ENCODE data around the gene MROH9.

The MROH9 gene

GRCh38 chr1:171090604-171091003 is 155.3 kb downstream of the MROH9 start, which contains the start of gene FMO3:
Gene FMO3, plus strand, starts transcription at chr1:171090905. Its CDS starts 1,754 bp downstream, at chr1:171092659.
- Histone ChIP-seq H3K27ac (ENCODE audit: low read length, poor library complexity, severe bottlenecking) (no peak within 1 kb of the TSS), H3K4me3 (ENCODE audit: insufficient read depth in 1 of 2, low read depth in 1 of 2, low read length in 2 of 2) (no peak within 1 kb of the TSS), H3K4ac (ENCODE audit: low read depth in 1 of 2, low read length in 2 of 2) (no peak within 1 kb of the TSS), H3K4me1 (ENCODE audit: control insufficient read depth, insufficient read depth, low read depth, low read length) (no peaks in the 10 kb centered on the region), H2AK5ac (ENCODE audit: low read length, severe bottlenecking) (no peak within 1 kb of the TSS), H3K23ac (ENCODE audit: low read length in 2 of 2) (no peak within 1 kb of the TSS), H3K36me3 (ENCODE audit: control insufficient read depth in 1 of 2, insufficient read depth in 2 of 2, low read depth in 1 of 2, low read length in 2 of 2) (no peaks in the 10 kb centered on the region), H3K27me3 (ENCODE audit: control insufficient read depth in 1 of 2, insufficient read depth in 1 of 2, low read length in 2 of 2) (no peaks in the 10 kb centered on the region), H3K79me1 (replicated peaks; ENCODE audit: low read length, poor library complexity, severe bottlenecking) (no peaks in the 10 kb centered on the region), H3K14ac (ENCODE audit: low read length in 2 of 2) (no peak within 1 kb of the TSS), H4K8ac (ENCODE audit: low read length) (no peak within 1 kb of the TSS), H2AFZ (ENCODE audit: low read depth, low read length) (no peak within 1 kb of the TSS), H2BK5ac (ENCODE audit: low read depth, low read length, poor library complexity, severe bottlenecking) (no peak within 1 kb of the TSS), H2BK120ac (ENCODE audit: low read depth, low read length) (no peak within 1 kb of the TSS), H2BK15ac (ENCODE audit: low read depth, poor library complexity, severe bottlenecking) (no peak within 1 kb of the TSS), H2BK12ac (ENCODE audit: low read length in 2 of 2) (no peak within 1 kb of the TSS), H3K9me3 (ENCODE audit: control insufficient read depth, low read length) (no peaks in the 10 kb centered on the region), H3K9ac (ENCODE audit: low read length) (no peak within 1 kb of the TSS), H3K18ac (ENCODE audit: low read depth in 1 of 2, low read length in 2 of 2) (no peak within 1 kb of the TSS), H4K91ac (ENCODE audit: low read length) (no peak within 1 kb of the TSS), H3K4me2 (ENCODE audit: low read length, poor library complexity, severe bottlenecking) (no peak within 1 kb of the TSS)
- WGBS = 93% methylated on average over 5 of the region's 5 CpGs
- DNase-seq = no peak

GRCh38 chr1:171103862-171104261 is 168.5 kb downstream of the MROH9 start:
- no peak overlapping the region for H3K4me2 ChIP-seq (ENCODE audit: low read length, poor library complexity, severe bottlenecking)
- no peak overlapping the region for H3K23ac ChIP-seq (ENCODE audit: low read length in 2 of 2)
- no peak overlapping the region for H4K8ac ChIP-seq (ENCODE audit: low read length)
- H3K79me1 ChIP-seq (replicated peaks; ENCODE audit: low read length, poor library complexity, severe bottlenecking) = no peaks in the 10 kb centered on the region
- no peak overlapping the region for H3K14ac ChIP-seq (ENCODE audit: low read length in 2 of 2)
- no peak overlapping the region for H3K9ac ChIP-seq (ENCODE audit: low read length)
- H4K91ac ChIP-seq (ENCODE audit: low read length) = no peak overlapping the region
- no peak overlapping the region for H2BK120ac ChIP-seq (ENCODE audit: low read depth, low read length)
- H2BK12ac ChIP-seq (ENCODE audit: low read length in 2 of 2) = no peak overlapping the region
- H2BK5ac ChIP-seq (ENCODE audit: low read depth, low read length, poor library complexity, severe bottlenecking) = no peak overlapping the region
- H3K4me1 ChIP-seq (ENCODE audit: control insufficient read depth, insufficient read depth, low read depth, low read length) = no peaks in the 10 kb centered on the region
- no peak overlapping the region for H2AK5ac ChIP-seq (ENCODE audit: low read length, severe bottlenecking)
- H3K36me3 ChIP-seq (ENCODE audit: control insufficient read depth in 1 of 2, insufficient read depth in 2 of 2, low read depth in 1 of 2, low read length in 2 of 2) = no peaks in the 10 kb centered on the region
- no peak overlapping the region for H3K27ac ChIP-seq (ENCODE audit: low read length, poor library complexity, severe bottlenecking)
- H3K27me3 ChIP-seq (ENCODE audit: control insufficient read depth in 1 of 2, insufficient read depth in 1 of 2, low read length in 2 of 2) = no peaks in the 10 kb centered on the region
- H2AFZ ChIP-seq (ENCODE audit: low read depth, low read length) = no peak overlapping the region
- H3K18ac ChIP-seq (ENCODE audit: low read depth in 1 of 2, low read length in 2 of 2) = no peak overlapping the region
- no CpG with 5 or more reads among the region's 1 CpG for WGBS
- no peaks in the 10 kb centered on the region for H3K9me3 ChIP-seq (ENCODE audit: control insufficient read depth, low read length)
- no peak for DNase-seq
- no peak overlapping the region for H2BK15ac ChIP-seq (ENCODE audit: low read depth, poor library complexity, severe bottlenecking)
- H3K4me3 ChIP-seq (ENCODE audit: insufficient read depth in 1 of 2, low read depth in 1 of 2, low read length in 2 of 2) = no peak overlapping the region
- H3K4ac ChIP-seq (ENCODE audit: low read depth in 1 of 2, low read length in 2 of 2) = no peak overlapping the region

GRCh38 chr1:171107262-171107940 is 172.1 kb downstream of the MROH9 start:
- no peaks in the 10 kb centered on the region for H3K9me3 ChIP-seq (ENCODE audit: control insufficient read depth, low read length)
- no peak overlapping the region for H3K4ac ChIP-seq (ENCODE audit: low read depth in 1 of 2, low read length in 2 of 2)
- no peak for DNase-seq
- no peak overlapping the region for H3K27ac ChIP-seq (ENCODE audit: low read length, poor library complexity, severe bottlenecking)
- no peak overlapping the region for H2AK5ac ChIP-seq (ENCODE audit: low read length, severe bottlenecking)
- no peaks in the 10 kb centered on the region for H3K36me3 ChIP-seq (ENCODE audit: control insufficient read depth in 1 of 2, insufficient read depth in 2 of 2, low read depth in 1 of 2, low read length in 2 of 2)
- H2BK15ac ChIP-seq (ENCODE audit: low read depth, poor library complexity, severe bottlenecking) = no peak overlapping the region
- no peak overlapping the region for H2BK5ac ChIP-seq (ENCODE audit: low read depth, low read length, poor library complexity, severe bottlenecking)
- no peak overlapping the region for H3K18ac ChIP-seq (ENCODE audit: low read depth in 1 of 2, low read length in 2 of 2)
- H4K91ac ChIP-seq (ENCODE audit: low read length) = no peak overlapping the region
- no peaks in the 10 kb centered on the region for H3K79me1 ChIP-seq (replicated peaks; ENCODE audit: low read length, poor library complexity, severe bottlenecking)
- no peak overlapping the region for H3K4me2 ChIP-seq (ENCODE audit: low read length, poor library complexity, severe bottlenecking)
- H2BK12ac ChIP-seq (ENCODE audit: low read length in 2 of 2) = no peak overlapping the region
- H4K8ac ChIP-seq (ENCODE audit: low read length) = no peak overlapping the region
- H3K4me3 ChIP-seq (ENCODE audit: insufficient read depth in 1 of 2, low read depth in 1 of 2, low read length in 2 of 2) = no peak overlapping the region
- no peak overlapping the region for H2AFZ ChIP-seq (ENCODE audit: low read depth, low read length)
- H3K4me1 ChIP-seq (ENCODE audit: control insufficient read depth, insufficient read depth, low read depth, low read length) = no peaks in the 10 kb centered on the region
- H3K9ac ChIP-seq (ENCODE audit: low read length) = no peak overlapping the region
- no CpG with 5 or more reads among the region's 3 CpGs for WGBS
- H2BK120ac ChIP-seq (ENCODE audit: low read depth, low read length) = no peak overlapping the region
- no peak overlapping the region for H3K23ac ChIP-seq (ENCODE audit: low read length in 2 of 2)
- no peak overlapping the region for H3K14ac ChIP-seq (ENCODE audit: low read length in 2 of 2)
- no peaks in the 10 kb centered on the region for H3K27me3 ChIP-seq (ENCODE audit: control insufficient read depth in 1 of 2, insufficient read depth in 1 of 2, low read length in 2 of 2)

- WGBS = 93% methylated on average over 8 of the region's 8 CpGs
- Histone ChIP-seq H2BK5ac (ENCODE audit: low read depth, low read length, poor library complexity, severe bottlenecking) (no peak overlapping the region), H3K14ac (ENCODE audit: low read length in 2 of 2) (no peak overlapping the region), H3K23ac (ENCODE audit: low read length in 2 of 2) (no peak overlapping the region), H2AK5ac (ENCODE audit: low read length, severe bottlenecking) (no peak overlapping the region), H3K9me3 (ENCODE audit: control insufficient read depth, low read length) (no peaks in the 10 kb centered on the region), H3K27ac (ENCODE audit: low read length, poor library complexity, severe bottlenecking) (no peak overlapping the region), H2BK12ac (ENCODE audit: low read length in 2 of 2) (no peak overlapping the region), H2BK15ac (ENCODE audit: low read depth, poor library complexity, severe bottlenecking) (no peak overlapping the region), H2BK120ac (ENCODE audit: low read depth, low read length) (no peak overlapping the region), H2AFZ (ENCODE audit: low read depth, low read length) (no peak overlapping the region), H4K8ac (ENCODE audit: low read length) (no peak overlapping the region), H3K27me3 (ENCODE audit: control insufficient read depth in 1 of 2, insufficient read depth in 1 of 2, low read length in 2 of 2) (peaks cover 0 to under 1% of the 10 kb centered on the region in 2 experiments), H3K18ac (ENCODE audit: low read depth in 1 of 2, low read length in 2 of 2) (no peak overlapping the region), H3K79me1 (replicated peaks; ENCODE audit: low read length, poor library complexity, severe bottlenecking) (no peaks in the 10 kb centered on the region), H4K91ac (ENCODE audit: low read length) (no peak overlapping the region), H3K4me3 (ENCODE audit: insufficient read depth in 1 of 2, low read depth in 1 of 2, low read length in 2 of 2) (no peak overlapping the region), H3K4me1 (ENCODE audit: control insufficient read depth, insufficient read depth, low read depth, low read length) (no peaks in the 10 kb centered on the region), H3K4ac (ENCODE audit: low read depth in 1 of 2, low read length in 2 of 2) (no peak overlapping the region), H3K4me2 (ENCODE audit: low read length, poor library complexity, severe bottlenecking) (no peak overlapping the region), H3K36me3 (ENCODE audit: control insufficient read depth in 1 of 2, insufficient read depth in 2 of 2, low read depth in 1 of 2, low read length in 2 of 2) (no peaks in the 10 kb centered on the region), H3K9ac (ENCODE audit: low read length) (no peak overlapping the region)
- DNase-seq = no peak
Measured at GRCh38 chr1:171107969-171108368, 172.6 kb downstream of the MROH9 start.
